NCI-H1417 (cell line): ENCODE data around the gene KAT14.
"Not testable (repeated sequence)": the region's sequence is repeated elsewhere in the genome, so short reads cannot be mapped to it uniquely, and the experiment has no call there.

Experiments used
- DNase-seq, 3 experiments: peaks; one replicate each; lab custom pipeline; 2025; lab: John Stamatoyannopoulos, UW

Gene KAT14

GRCh38 chr20:18164356-18164755, 26.7 kb downstream of the KAT14 start:
- no peak for DNase-seq

DNA sequence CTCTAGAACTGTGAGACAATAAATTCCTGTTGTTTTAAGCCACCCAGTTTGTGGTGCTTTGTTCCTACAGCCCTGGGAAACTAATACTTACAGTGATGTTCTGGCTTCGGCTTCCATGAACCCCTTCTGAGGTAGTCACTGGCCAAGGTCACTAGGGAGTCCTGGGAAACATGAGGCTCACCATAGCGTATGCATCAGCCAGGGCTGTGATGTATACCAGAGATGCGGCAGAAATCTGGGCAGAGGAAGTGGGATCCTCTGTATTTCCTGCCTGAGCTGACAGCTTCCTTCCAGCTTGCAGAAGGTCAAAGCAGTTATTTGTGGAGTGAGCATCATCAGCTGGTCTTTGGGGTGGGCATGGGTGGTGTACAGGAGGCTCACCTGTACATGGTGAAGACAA, 27.9 kb downstream of the KAT14 start:
- DNase-seq: no peak

DNA sequence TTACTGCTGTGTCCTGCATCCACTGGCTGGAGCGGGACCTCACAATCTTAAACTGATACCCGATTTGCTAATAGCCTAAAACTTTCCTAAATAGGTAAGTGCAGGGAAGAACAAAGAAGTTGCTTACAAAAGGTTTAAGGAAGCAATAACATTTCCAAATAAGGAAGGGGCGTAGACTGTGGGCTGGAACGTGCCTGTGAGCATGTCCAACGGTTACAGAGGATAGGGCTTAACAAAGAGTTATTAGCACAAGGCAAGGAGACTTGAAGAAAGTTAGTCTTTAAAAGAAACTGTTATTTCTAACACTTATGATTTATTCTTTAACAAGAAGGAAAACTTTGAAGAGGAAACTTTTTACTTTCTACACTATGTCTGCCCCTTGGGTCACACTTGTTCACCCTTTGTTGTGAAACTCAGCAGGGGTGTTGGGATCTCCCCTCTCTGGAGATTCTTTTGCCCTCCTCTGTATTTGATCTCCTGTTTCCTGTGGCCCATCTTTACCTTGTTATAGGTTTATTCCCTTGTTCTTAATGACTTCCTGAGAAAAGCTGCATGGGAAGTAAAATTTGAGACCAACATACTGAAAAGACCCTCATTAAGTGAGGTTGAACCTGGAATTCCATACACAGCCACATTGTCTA, 28.7 kb downstream of the KAT14 start:
- DNase-seq: no peak

DNA sequence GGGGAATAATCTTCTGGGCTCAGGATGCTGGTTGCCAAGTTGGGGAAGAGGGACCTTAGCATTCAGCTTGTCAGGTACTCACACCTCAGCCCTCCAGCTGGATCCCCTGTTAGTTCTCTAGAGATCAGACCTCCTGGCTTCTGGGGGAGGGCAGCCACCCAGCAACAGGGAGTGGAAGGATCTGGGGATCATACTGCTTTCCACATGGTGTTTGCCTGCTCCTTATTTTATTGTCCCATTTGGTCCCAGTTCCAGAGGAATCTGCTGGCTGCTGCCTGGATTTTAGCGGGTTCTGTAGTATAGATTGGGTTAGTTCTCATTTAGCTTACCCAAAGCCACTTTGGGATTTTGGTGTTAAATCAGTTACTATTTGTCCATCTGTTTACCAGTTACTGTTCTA, 29.3 kb downstream of the KAT14 start:
- DNase-seq: no peak

GRCh38 chr20:18172379-18172778, 34.7 kb downstream of the KAT14 start:
- DNase-seq: no peak

- DNase-seq: no peak
Measured at GRCh38 chr20:18174906-18175683, 37.4 kb downstream of the KAT14 start.

DNA sequence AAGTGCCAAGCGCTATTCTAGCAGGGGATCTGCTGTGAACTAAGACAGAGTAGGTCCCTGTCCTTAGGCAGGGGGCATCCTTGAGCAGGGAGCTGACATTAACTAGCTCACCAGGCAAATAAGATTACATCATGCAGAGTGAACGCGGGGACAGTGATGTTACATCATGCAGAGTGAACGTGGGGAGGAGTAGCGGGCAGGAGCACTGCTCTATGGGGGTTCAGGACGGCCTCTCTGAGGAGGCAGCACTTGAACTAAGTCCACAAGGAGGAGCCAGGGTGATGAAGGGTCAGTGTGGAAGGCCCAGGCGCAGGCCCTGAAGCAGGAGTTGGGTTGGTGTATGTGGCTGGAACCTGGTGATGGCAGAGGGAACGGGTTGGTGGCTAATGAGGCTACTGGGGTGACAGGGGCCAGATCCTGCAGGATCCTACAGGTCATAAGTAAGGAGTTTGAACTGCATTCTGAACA, 38.7 kb downstream of the KAT14 start:
- no peak for DNase-seq

GRCh38 chr20:18180366-18180765, 42.7 kb downstream of the KAT14 start:
- DNase-seq: not testable (repeated sequence)

- no peak for DNase-seq
Measured at GRCh38 chr20:18180815-18181214, 43.2 kb downstream of the KAT14 start.

DNA sequence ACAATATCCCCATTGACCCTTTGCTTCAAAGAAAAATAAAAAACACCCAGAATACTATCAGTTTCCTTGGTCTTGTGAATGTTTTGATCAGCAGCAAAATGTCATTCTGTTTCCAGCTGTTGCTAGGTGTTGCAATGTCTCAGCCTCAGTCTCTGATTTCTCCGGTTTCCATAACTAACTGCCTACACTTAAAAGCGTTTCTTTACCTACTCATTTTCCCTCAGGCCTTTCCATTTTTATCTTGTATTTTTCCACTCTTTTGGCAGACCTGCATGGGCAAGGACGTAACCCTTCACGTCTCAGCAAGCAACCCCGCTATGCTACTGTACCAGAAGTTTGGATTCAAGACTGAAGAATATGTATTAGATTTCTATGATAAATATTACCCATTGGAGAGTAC, 49.4 kb downstream of the KAT14 start:
- no peak for DNase-seq

- no peak for DNase-seq
Measured at GRCh38 chr20:18188434-18188833, 50.8 kb downstream of the KAT14 start.

DNA sequence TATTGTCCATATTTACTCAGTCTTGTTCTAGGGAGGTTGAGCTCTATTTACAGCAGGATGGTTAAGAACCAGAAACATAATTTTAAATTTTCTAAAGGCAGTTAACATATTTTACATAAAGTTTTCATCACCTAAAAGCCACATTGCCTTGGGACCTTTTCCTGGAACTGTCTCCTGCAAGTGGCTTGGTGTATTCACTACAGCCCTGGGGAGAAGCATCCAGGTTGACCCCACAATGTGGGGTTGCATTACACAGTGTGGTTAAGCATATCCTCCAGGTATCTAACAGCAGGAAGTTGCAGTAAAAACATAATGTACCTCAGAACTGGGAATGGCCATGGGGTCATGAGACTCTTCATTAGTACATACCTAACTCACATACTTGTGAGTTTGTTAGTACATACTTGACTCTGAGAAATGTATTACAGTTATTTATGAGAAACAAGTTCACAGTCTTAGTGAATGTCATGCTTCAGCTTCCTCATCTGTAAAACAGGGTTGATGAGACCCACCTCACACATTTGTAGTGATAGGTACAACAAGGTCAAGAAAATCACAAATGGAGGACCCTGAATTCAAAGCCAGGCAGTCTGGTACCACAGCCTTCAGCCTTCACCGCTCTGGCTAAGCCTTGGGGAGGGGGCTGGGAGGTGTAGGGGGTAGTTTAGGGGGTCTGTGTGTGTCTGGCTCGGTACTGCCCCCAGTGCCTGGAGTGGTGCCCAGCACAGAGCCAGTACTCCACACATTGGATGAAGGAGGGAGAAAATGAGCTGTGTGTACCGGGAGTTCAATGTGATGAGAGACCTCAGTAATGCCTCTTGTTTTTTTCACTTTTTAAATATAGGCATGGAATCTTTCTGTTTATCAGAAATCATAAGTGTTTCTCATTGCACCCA, 52.9 kb downstream of the KAT14 start:
- no peak for DNase-seq

DNA sequence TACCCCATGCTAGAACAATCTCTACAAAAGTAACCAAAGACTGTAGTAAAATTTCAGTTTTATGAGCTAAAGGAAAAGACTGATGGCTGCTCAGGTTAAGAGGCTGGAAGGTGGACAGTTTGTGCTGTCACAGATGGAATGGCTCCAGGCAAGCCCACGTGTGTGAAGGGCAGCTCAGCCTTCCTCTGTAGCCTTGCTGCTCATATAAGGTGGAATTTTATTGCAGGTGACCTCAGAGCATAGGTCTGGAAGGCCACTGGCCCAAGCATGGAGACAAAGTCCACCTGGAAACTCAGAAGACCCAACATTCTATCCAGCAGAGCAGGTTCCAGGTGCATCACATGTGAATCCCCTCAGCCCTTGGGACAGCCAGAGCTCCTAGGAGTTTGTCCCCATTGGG, 53.6 kb downstream of the KAT14 start:
- no peak for DNase-seq

- not testable (repeated sequence) for DNase-seq
Measured at GRCh38 chr20:18194461-18194860, 56.8 kb downstream of the KAT14 start.

DNA sequence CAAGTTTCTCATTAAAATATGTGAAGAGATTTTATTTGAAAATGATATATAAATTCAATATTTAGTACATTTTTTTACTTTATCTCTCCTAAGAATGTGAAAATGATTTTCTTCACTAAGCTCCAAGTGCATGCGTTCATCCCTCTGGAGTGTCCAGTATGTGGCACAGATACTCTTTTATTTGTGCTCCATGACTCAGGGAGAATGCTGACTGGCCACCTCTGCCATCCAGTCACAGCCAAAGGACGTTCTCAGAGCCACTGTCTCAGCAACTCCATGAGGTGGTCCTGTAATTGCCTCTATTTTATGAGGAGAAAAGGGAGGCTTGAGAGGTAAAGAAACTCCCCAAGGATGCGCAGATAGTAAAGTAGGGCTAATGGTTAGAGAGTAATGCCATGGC, 58.3 kb downstream of the KAT14 start:
- DNase-seq: no peak

GRCh38 chr20:18197382-18198070, 59.9 kb downstream of the KAT14 start:
- DNase-seq: no peak

DNA sequence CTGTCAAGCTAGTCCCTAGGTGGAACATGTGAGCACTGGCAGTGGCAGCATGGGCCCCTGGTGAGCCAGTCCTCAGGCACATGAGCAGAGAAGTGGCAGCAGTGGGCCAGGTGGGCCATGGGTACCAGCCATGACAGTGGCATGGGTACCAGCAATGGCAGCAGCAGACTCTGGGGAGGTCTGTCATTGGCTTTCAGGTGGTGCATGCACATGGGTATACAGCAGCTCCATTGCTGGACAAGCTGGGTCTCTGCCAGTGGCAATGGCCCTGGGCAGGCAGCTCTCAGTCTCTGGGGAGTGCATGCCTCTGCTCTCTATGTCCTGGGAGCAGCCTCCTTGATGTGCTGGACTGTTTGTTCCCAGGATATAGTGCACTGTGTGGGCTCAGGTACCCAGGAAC, 65.3 kb downstream of the KAT14 start:
- no peak for DNase-seq

GRCh38 chr20:18203700-18204099, 66.0 kb downstream of the KAT14 start:
- not testable (repeated sequence) for DNase-seq

DNA sequence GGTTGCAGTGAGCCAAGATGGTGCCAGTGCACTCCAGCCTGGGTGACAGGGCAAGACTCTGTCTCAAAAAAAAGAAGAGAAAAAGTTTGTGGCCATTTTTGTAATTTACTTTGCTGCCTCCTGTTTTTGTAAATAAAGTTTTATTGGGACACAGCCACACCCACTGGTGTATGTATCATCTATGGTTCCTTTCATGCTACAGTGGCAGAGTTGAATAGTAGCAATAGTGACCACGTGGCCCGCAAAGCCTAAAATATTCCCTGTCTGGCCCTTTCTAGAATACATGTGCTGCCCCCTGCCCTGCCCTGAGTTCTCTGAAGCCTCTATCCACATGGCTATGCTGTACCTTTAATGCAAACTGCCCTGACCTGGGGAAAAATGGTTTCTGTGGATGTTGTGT, 75.3 kb downstream of the KAT14 start:
- DNase-seq: no peak

DNA sequence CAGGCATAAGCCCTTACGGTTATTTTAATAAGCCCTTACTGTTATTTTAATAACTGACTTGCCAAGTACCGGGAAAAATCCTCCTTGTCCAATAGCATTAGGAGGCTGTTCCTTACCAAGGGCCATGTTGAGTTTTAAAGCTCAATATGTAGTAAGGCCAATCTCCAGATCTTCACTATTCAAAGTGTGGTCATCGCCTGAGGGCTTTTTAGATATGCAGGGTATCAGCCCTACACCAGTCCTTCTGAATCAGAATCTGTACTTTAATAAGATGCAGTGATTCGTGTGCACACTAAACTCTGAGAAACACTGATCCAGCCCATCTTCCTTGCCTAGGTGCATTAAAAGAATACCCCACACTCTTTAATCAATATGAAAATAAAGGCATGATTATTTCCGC, 77.9 kb downstream of the KAT14 start:
- DNase-seq: no peak

DNA sequence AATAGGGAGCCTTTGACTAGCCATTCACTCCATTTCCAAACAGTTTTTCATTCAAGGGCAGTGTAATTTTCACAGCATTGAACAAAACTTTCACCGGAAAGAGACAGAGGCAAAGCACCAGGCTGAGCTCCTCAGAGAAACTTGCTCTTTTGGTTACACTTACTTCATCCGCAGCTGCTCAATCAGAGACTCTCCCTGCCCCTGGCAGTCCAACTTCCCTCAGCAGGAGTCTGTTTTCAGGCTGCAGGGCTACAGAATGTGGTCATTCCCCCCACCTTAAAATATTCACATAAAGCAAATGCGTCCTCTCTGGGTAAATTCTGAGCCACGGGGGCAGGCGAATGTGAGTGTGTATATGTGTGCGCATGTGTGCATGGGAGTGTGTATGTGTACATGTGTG, 80.6 kb downstream of the KAT14 start:
- DNase-seq: no peak

DNA sequence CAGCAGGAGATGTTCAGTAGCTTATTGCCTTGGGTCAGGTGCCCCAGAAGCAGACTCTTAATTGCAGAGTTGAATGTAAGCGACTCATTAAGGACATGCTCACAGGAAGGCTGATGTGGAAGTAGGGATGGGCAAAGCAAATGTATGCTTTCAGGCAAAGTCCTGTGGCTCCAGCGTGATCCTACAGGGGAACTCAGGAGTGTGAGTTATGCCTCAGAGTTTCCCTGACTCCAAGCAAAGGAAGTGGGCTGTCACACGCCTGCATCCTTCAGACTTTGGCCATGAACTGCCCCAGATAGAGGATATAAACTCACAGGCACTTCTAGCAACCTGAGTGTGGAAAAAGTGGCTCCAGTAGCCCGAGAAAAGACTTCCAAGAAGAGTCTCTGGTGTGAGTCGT, 85.7 kb downstream of the KAT14 start:
- DNase-seq: peak in 1 of 3 experiments; percentile 41
